Omental fat pad (tissue), 4 donors: Measurements from ENCODE around the gene TXNDC17. TPM values are rescaled to one million over a fixed set of nuclear protein-coding genes. Genes with fewer than 3 reads are reported as not detected.

ENCODE experiments used
- ATAC-seq: fragments of 150-250 bp; one replicate; pipeline ENCODE4 v1.9.1; 2016; ENCODE audit warnings: mild to moderate bottlenecking, moderate library complexity; ENCODE audit not compliant: low FRiP score
- DNase-seq: peaks from one replicate; pipeline ENCODE4 v3.0.0-alpha.2; 2019; ENCODE audit warnings: low spot score
- total RNA-seq, 4 donors: library from RNA; depleted of rRNA; stranded (reverse); fragments of >200 nt; gene quantifications; one replicate each; pipeline ENCODE4 v1.1.0, GENCODE V29; 2016
- TF ChIP-seq, protein P1 (sequence below), 3 donors: fragments of 450-650 bp; IDR thresholded peaks; one replicate each; pipeline ENCODE4 v1.5.1; 2016 to 2017; ENCODE audit warnings: antibody characterized with exemption in 3 of 3, mild to moderate bottlenecking in 3 of 3, moderate library complexity in 2 of 3

TXNDC17 gene
- total RNA-seq, 4 donors from 2014 or later = 58.5 to 155 (median 109) TPM

DNA sequence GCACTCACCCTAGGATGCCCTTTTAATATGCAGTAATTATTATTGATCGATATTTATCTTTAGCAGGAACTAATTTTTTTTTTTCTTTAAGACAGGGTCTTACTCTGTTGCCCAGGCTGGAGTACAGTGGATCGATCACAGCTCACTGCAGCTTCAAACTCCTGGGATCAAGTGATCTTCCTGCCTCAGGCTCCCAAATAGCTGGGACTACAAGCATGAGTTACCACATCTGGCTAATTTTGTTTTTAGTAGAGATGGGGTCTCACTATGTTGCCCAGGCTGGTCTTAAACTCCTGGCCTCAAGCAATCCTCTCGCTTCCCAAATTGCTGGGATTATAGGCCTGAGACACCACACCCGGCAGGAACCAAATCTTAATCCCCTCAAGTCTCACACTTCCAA is 29.6 kb upstream of the TXNDC17 start:
- no peak for DNase-seq
- TF ChIP-seq, protein P1, sequence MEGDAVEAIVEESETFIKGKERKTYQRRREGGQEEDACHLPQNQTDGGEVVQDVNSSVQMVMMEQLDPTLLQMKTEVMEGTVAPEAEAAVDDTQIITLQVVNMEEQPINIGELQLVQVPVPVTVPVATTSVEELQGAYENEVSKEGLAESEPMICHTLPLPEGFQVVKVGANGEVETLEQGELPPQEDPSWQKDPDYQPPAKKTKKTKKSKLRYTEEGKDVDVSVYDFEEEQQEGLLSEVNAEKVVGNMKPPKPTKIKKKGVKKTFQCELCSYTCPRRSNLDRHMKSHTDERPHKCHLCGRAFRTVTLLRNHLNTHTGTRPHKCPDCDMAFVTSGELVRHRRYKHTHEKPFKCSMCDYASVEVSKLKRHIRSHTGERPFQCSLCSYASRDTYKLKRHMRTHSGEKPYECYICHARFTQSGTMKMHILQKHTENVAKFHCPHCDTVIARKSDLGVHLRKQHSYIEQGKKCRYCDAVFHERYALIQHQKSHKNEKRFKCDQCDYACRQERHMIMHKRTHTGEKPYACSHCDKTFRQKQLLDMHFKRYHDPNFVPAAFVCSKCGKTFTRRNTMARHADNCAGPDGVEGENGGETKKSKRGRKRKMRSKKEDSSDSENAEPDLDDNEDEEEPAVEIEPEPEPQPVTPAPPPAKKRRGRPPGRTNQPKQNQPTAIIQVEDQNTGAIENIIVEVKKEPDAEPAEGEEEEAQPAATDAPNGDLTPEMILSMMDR (IDR thresholded peaks at IDR 0.05) = no peak
- no peak for ATAC-seq

DNA sequence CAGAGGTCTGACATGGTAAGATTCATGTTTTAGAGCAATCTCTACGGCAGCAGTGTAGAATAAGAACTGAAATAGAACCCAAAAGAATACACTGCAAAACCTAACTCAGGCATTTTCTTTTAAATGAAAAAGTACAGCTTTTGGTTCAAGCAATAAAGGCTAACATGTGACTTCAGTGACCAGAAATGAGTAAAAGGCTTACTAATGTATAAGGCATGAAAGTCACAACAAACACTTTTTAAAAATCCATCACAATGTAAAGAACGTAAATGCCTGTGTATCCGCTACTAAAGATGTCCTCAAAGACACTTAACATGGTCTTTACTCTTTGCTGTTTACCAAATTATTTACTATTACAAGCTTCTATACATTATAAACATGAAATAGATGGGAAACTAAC is 16.9 kb upstream of the TXNDC17 start:
- TF ChIP-seq, protein P1 (IDR thresholded peaks at IDR 0.05) = no peak
- DNase-seq = no peak
- ATAC-seq = no peak

DNA sequence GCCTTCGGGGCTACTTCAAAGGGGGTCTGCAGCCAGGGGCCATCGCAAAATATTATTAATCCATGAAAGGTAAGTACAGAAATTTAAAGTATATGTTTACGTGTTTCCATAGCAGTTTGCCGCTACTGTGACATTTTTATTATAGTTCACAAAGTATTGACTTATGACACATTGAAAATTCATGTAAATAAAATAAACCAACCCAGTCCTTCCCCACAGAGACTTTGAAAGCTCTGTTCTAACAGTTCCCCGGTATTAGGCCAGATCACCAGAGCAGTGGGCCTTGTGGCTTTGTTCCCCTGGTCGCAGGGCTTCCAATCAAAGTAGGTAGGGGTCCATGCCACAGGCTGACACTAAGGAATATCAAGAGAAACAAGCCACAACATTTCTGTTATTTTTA is 14.2 kb upstream of the TXNDC17 start:
- TF ChIP-seq, protein P1 (IDR thresholded peaks at IDR 0.05) = no peak

DNA sequence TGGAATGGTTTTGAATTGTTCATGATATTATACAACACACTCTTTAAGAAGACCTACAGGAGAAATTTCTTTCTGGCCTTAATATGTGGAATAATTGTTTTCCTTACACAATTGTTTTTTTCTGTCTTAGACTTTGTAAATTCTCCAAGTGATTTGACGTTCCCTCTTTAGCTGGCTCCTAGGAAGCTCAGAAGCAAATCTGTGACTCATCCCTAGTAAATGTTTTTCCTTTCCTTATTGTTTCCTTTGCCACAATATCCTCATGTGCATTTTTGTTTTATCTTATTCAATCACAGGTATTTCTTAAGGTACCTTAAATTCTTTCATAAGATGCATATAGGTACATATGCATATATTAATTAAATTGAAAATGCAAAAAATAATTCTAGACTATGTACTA is 13.8 kb upstream of the TXNDC17 start:
- TF ChIP-seq, protein P1 (IDR thresholded peaks at IDR 0.05) = no peak
- no peak for ATAC-seq
- no peak for DNase-seq

More for the DNA sequence above, 14.2 kb upstream of the TXNDC17 start:
- DNase-seq (no peak), ATAC-seq (no peak)

DNA sequence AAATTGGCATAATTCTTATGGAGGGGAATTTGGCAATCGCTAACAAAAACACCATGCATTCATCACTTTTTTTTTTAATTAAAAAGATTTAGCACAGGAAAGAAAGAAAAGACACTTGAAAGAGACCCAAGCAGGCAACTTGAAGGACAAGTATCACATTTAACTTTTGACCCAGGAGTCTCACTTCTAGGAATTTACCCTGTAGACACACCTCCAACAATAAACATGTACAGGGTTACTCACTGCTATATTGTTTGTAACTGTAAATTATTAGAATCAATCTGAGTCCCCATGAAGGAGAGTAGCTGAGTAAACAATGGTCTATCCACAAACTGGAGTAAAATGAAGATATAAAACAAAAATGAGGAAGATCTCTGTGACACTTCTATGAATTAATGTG is 10.5 kb upstream of the TXNDC17 start:
- DNase-seq (no peak), ATAC-seq (no peak)
- TF ChIP-seq, protein P1 (IDR thresholded peaks at IDR 0.05) = no peak

DNA sequence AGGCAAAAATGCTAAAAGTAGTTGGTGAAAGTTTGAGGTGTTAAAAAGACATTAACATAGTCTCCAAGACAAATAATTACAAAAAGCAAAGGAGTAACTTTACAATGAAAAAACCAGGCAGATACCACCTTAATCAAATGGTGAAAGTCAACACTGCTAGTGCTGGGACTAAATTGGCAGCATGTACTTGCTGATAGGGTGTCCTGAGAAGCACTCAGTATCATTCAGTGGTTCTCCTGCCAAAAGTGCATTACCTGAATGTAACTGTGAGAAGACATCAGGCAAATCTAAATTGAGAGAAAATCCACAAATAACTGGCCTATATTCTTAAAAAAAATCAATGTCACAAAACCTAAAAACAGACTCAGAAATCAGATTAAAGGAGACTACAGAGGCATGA is 8.3 kb upstream of the TXNDC17 start:
- DNase-seq (no peak), ATAC-seq (no peak)
- TF ChIP-seq, protein P1 (IDR thresholded peaks at IDR 0.05) = no peak

DNA sequence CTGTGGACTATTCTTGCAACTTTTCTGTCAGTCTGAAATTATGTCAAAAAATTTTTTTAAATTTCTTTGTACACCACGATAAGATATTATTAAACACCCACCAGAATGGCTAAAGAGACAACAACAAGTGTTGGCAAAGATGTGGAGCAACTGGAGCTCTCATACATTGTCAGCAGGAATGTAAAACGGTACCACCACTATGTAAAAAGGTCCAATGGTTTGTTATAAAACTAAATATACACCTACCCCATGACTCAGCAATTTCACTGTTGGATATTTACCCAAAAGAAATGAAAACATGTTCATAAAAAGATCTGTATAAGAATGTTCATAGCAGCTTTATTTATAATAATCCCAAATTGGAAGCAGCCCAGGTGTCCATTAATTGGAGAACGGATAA is 7.6 kb upstream of the TXNDC17 start:
- TF ChIP-seq, protein P1 (IDR thresholded peaks at IDR 0.05) = no peak
- no peak for ATAC-seq
- DNase-seq = no peak
